HG02981 (cell line): ENCODE results near the gene YAF2.
A peak's percentile ranks its signal among the peaks of the same experiment; 100 is the strongest.

Experiments used
- ATAC-seq: cut with Tn5 transposase; IDR thresholded peaks from one replicate; pipeline ENCODE4 v1.9.1; 2021; ENCODE audit warnings: mild to moderate bottlenecking, moderate library complexity; ENCODE audit not compliant: unreplicated experiment

YAF2 gene, protein sequence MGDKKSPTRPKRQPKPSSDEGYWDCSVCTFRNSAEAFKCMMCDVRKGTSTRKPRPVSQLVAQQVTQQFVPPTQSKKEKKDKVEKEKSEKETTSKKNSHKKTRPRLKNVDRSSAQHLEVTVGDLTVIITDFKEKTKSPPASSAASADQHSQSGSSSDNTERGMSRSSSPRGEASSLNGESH

GRCh38 chr12:42238240-42239140 is at the start of gene YAF2:
Gene YAF2, minus strand, starts transcription at chr12:42238248. Its CDS starts 68 bp downstream, at chr12:42238180.
- peak; percentile 74 for ATAC-seq

GRCh38 chr12:42286741-42287140 is 48.7 kb upstream of the YAF2 start:
- no peak for ATAC-seq

GRCh38 chr12:42285431-42285830 is 47.4 kb upstream of the YAF2 start:
- no peak for ATAC-seq

DNA sequence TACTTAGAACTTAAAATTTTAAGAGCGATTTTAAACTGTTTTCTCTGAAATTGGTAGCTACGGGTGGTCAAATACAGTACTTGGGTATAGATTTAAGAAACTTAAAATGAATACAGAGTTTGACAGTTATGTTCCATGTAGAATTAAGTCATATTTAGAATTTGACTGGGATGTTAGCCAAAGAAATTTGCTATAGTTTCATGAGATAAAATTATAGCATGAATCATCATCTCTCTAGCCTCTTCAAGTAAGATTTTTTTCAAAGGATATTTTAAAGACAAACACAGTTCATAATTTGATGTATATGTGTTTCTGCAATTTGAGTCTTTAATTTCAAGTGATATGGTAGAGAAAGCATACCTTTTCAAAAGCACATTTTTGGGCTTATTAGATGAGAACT is 46.8 kb upstream of the YAF2 start:
- no peak for ATAC-seq

DNA sequence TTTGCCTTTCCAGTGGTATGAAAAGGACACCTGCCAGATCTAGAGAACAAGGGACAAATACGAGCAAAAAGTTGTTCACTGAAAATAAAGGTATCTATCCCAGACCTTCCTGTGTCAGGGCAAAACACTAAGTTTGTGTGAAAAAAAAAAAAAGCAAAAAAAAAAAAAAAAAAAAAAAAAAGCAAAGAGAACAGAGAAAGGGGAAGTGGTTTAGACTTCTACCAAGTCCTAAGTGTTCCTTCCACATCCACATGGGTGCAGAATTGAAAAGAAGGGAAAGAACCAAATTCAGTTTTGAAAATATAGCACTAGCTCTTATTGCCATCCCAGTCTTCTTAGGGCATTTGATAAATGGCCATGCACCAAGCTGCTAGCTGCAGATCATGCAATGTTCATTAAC is 46.1 kb upstream of the YAF2 start:
- no peak for ATAC-seq

- ATAC-seq, result no peak
Observed at GRCh38 chr12:42283739-42284138, 45.7 kb upstream of the YAF2 start.

GRCh38 chr12:42282294-42282693 is 44.2 kb upstream of the YAF2 start:
- no peak for ATAC-seq

DNA sequence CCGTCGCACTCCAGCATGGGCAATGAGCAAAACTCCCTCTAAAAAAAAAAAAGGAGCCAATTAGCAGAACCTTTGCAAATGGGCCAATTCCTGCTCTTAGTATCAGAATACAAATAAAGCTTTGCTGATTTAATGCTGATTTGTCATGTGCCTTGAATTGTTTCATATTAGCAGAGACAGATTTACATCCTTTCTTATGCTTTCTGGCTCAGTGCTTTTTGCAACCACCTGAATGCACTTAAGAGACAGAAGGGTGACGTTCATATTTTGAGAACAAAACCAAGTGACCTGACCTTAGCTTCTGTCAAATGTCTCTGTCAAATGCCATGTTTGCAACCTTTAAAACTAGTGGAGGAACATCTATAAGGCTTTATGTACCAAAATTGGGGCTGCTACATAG is 43.8 kb upstream of the YAF2 start:
- no peak for ATAC-seq

- ATAC-seq, result no peak
Observed at GRCh38 chr12:42281278-42281677, 43.2 kb upstream of the YAF2 start.

- ATAC-seq, result no peak
Observed at GRCh38 chr12:42278128-42278510, 40.1 kb upstream of the YAF2 start.

DNA sequence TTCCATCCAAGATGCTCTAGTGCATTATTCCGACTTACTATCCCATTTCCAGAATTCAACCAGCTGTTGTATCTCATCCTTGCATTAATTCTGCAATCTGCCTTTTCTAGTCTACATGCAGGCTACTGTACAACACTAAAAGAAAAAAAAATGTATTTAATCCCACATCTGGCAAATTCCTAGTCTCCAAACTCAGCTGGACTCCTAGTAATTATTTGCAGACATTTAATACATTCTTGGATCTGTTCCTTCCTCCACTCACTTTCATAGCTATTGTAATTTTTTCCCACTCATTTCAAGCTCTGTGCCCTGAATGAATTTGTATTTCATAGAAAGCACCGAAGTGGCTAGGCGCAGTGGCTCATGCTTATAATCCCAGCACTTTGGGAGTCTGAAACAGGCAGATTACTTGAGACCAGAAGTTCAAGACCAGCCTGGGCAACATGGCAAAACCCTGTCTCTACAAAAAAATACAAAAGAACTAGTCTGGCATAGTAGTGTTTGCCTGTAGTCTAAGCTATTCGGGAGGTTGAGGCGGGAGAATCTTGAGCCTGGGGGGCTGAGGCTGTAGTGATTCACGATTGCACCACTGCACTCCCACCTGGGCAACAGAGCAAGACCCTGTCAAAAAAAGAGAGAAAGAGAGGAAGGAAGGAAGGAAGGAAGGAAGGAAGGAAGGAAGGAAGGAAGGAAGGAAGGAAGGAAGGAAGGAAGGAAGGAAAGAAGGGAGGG is 39.5 kb upstream of the YAF2 start:
- no peak for ATAC-seq

DNA sequence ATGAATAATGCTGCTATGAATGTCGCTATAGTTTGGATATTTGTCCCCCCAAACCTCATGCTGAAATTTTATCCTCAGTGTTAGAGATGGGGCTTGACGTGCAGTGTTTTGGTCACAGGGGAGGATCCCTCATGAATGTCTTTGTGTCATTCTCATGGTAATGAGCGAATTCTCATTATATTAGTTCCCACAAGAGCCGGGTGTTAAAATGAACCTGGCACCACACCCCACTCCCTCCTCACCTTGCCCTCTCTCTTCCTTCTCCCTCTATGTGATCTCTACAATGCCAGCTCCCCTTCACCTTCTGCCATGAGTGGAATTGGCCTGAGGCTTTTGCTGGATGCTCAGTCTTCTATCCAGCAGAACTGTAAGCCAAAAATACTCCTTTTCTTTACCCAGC is 37.5 kb upstream of the YAF2 start:
- ATAC-seq, result no peak

DNA sequence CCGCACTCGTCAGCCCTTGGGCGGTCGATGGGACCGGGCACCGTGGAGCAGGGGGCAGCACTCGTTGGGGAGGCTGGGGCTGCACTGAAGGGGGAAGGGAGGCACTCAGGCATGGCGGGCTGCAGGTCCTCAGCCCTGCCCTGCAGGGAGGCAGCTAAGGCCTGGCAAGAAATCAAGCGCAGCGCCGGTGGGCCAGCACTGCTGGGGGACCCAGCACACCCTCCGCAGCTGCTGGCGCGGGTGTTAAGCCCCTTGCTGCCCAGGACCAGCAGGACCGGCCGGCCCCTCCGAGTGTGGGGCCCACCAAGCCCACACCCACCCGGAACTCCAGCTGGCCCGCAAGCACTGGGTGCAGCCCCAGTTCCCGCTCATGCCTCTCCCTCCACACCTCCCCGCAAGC is 35.7 kb upstream of the YAF2 start:
- no peak for ATAC-seq

DNA sequence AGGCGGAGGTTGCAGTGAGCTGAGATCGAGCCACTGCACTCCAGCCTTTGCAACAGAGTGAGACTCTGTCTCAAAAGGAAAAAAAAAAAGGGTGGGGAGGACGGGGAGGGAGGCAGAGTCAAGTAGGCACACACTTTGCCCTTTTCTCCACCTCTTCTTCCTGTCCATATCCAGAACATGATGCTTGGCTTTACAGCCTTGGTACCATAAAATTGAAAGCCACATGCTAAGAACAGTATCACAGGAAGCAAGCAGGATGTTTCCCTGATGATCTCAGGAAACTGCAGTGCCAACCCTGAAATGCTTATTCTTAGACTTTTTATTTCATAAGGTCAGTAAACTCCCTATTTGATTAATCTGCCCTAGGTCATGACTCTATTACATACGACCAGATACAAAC is 32.5 kb upstream of the YAF2 start:
- ATAC-seq, result no peak

- no peak for ATAC-seq
Observed at GRCh38 chr12:42267413-42268190, 29.6 kb upstream of the YAF2 start.

GRCh38 chr12:42266579-42267230 is 28.7 kb upstream of the YAF2 start:
- no peak for ATAC-seq

DNA sequence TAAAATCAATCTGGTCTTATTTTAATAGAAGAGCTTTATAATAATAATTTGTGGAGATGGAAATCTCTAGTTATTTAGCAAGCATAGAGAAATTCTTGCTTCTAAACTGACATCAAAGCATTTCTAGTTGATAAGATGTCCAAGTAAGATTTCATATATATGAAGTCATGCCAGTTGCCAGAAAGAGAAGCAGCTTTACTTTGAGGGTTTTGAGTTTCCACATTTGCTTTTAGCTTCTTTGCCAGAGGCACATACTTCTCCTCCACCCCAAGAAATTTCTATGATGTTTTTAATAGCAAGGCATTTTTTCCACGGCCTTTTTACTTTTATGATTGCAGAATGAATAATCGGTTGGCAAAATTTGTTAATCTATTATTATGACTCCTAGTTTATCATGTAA is 24.2 kb upstream of the YAF2 start:
- no peak for ATAC-seq

DNA sequence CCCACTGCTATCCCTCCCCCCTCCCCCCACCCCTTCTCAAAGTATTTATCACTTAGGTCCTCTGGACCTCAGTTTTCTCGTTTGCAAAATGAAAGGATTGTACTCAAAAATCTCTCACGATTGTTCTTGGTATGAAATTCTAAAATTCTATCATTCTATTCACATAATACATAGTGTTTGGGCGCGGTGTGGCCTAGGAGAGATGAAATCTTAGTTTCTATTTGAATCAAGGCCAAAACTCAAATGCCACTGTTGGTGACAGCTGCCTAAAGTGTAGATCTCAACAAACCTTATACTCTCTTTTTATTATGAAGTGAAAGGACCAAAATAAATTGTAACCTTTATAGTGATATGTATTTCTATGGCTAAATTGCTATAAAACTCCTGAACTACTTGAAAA is 23.7 kb upstream of the YAF2 start:
- no peak for ATAC-seq

DNA sequence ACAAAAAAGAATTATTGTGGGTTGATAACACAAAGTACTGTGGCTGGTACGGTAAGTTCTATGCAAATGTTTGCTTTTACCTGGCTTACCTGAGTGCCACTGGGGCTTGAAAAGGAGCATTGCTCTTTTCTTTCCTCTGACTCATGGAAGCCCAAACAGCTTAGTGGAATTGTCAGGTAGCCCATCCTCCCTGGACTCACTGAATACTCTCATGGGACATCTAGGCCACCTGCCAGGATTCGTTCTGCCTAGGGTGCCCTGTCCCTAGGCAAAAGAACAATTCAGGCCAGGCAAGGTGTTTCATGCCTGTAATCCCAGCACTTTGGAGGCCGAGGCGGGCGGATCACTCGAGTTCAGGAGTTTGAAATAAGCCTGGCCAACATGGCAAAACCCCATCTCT is 22.5 kb upstream of the YAF2 start:
- no peak for ATAC-seq

- ATAC-seq, result no peak
Observed at GRCh38 chr12:42259699-42260098, 21.7 kb upstream of the YAF2 start.

DNA sequence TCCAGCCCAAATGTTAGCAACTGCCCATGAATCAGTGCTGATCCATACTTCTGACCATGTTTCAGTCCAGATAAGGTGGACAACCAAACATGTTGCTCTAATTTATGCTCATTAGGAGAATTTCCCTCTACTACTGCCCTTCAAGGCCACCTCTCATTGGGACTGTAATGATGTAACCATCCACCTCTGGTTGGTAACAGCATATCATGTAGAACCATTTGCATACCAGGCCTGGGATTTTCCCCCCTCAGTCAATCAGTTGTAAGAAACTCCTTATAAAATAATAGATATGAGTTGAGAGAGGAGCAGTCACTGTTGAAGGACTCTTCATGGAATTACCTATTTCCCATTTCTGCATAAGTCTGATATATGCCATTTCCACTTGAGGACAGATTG is 17.8 kb upstream of the YAF2 start:
- no peak for ATAC-seq
